NB4 (cell line): ENCODE data around the gene RGS11.

Source experiments
- CTCF ChIP-seq: IDR thresholded peaks from one replicate; pipeline ENCODE4 v1.5.1; 2012; ENCODE audit warnings: low read depth, low read length
- POLR2A ChIP-seq: IDR thresholded peaks from 2 replicates; pipeline ENCODE4 v1.6.1; 2011; ENCODE audit warnings: mild to moderate bottlenecking; ENCODE audit not compliant: insufficient read length; ENCODE audit errors: extremely low read depth

- TF ChIP-seq CTCF (no peak), POLR2A (no peak)
Measured at GRCh38 chr16:290681-291405, 15.1 kb upstream of the RGS11 start.
